Neuronal stem cell (in vitro differentiated cells): ENCODE measurements around the gene ATP6V0A1.
A peak's percentile ranks its signal among the peaks of the same experiment; 100 is the strongest.

Experiments
- DNase-seq: peaks from one replicate; pipeline ENCODE4 v3.0.0-alpha.2; 2013; ENCODE audit warnings: low spot score
- H2AFZ ChIP-seq: one replicate; pipeline ENCODE4 v1.6.1; 2013; ENCODE audit warnings: mild to moderate bottlenecking, low read length, inconsistent platforms
- H2AK5ac ChIP-seq: 2 replicates; pipeline ENCODE4 v1.6.1; 2013; ENCODE audit warnings: low read depth, mild to moderate bottlenecking, inconsistent platforms, low read length, moderate library complexity, mixed read lengths
- H2BK120ac ChIP-seq: 2 replicates; pipeline ENCODE4 v1.6.1; 2013; ENCODE audit warnings: low read depth, mild to moderate bottlenecking, inconsistent platforms, low read length, moderate library complexity, mixed read lengths
- H2BK12ac ChIP-seq: one replicate; pipeline ENCODE4 v1.6.1; 2013; ENCODE audit warnings: low read length, inconsistent platforms
- H2BK15ac ChIP-seq: 2 replicates; pipeline ENCODE4 v1.6.1; 2013; ENCODE audit warnings: mild to moderate bottlenecking, low read length, inconsistent platforms, mixed read lengths
- H2BK5ac ChIP-seq: one replicate; pipeline ENCODE4 v1.6.1; 2013; ENCODE audit warnings: inconsistent platforms, mild to moderate bottlenecking, low read length, moderate library complexity
- H3K14ac ChIP-seq: one replicate; pipeline ENCODE4 v1.6.1; 2013; ENCODE audit warnings: low read length, inconsistent platforms
- H3K18ac ChIP-seq: 2 replicates; pipeline ENCODE4 v1.6.1; 2013; ENCODE audit warnings: low read length, inconsistent platforms
- H3K23ac ChIP-seq: 2 replicates; pipeline ENCODE4 v1.6.1; 2013; ENCODE audit warnings: low read depth, mild to moderate bottlenecking, mixed read lengths, low read length, inconsistent platforms; ENCODE audit not compliant: poor library complexity
- H3K27ac ChIP-seq: replicated peaks from 3 replicates; pipeline ENCODE4 v1.5.1; 2013; ENCODE audit warnings: low read length, inconsistent platforms
- H3K27me3 ChIP-seq, 3 experiments: 2 replicates each; pipeline ENCODE4 v1.6.1; 2013; ENCODE audit warnings: low read length in 3 of 3, mild to moderate bottlenecking in 2 of 3, inconsistent platforms in 1 of 3, low read depth in 1 of 3, mixed read lengths in 1 of 3, moderate library complexity in 1 of 3; ENCODE audit not compliant: control insufficient read depth in 3 of 3, insufficient read depth in 3 of 3
- H3K36me3 ChIP-seq, 2 donors: replicated peaks in 1 of 2; 2 replicates each; pipeline ENCODE4 v1.6.1; 2013; ENCODE audit warnings: low read length in 2 of 2; ENCODE audit not compliant: control insufficient read depth in 2 of 2, insufficient read depth in 2 of 2
- H3K4ac ChIP-seq: 2 replicates; pipeline ENCODE4 v1.6.1; 2013; ENCODE audit warnings: inconsistent platforms, mild to moderate bottlenecking, low read length, moderate library complexity
- H3K4me1 ChIP-seq, 2 donors: 1 replicate in 1 of 2; 2 replicates in 1 of 2; pipeline ENCODE4 v1.6.1; 2013; ENCODE audit warnings: low read length in 2 of 2, low read depth in 1 of 2; ENCODE audit not compliant: control insufficient read depth in 2 of 2, insufficient read depth in 1 of 2
- H3K4me2 ChIP-seq: one replicate; pipeline ENCODE4 v1.6.1; 2013; ENCODE audit warnings: mild to moderate bottlenecking, low read length, inconsistent platforms; ENCODE audit not compliant: insufficient read depth, poor library complexity, severe bottlenecking
- H3K4me3 ChIP-seq, 2 donors: 2 replicates each; pipeline ENCODE4 v1.5.1; 2013; ENCODE audit warnings: low read length in 2 of 2, mild to moderate bottlenecking in 2 of 2, inconsistent platforms in 1 of 2, moderate library complexity in 1 of 2
- H3K79me1 ChIP-seq: one replicate; pipeline ENCODE4 v1.6.1; 2013; ENCODE audit warnings: low read depth, mild to moderate bottlenecking, inconsistent platforms, low read length, moderate library complexity
- H3K9ac ChIP-seq: one replicate; pipeline ENCODE4 v1.6.1; 2013; ENCODE audit warnings: mild to moderate bottlenecking, low read depth, low read length, inconsistent platforms; ENCODE audit not compliant: poor library complexity
- H3K9me3 ChIP-seq, 2 donors: replicated peaks in 1 of 2; 2 replicates each; pipeline versions ENCODE3 to v1.6.1; 2013; ENCODE audit warnings: low read length in 2 of 2, mild to moderate bottlenecking in 2 of 2, inconsistent platforms in 1 of 2, low read depth in 1 of 2, mixed read lengths in 1 of 2, moderate library complexity in 1 of 2; ENCODE audit not compliant: control insufficient read depth in 2 of 2, insufficient read depth in 1 of 2
- H4K8ac ChIP-seq: one replicate; pipeline ENCODE4 v1.6.1; 2013; ENCODE audit warnings: low read depth, mild to moderate bottlenecking, inconsistent platforms, low read length, moderate library complexity
- H4K91ac ChIP-seq: one replicate; pipeline ENCODE4 v1.6.1; 2013; ENCODE audit warnings: low read length, low read depth, mild to moderate bottlenecking, inconsistent platforms; ENCODE audit not compliant: poor library complexity
- WGBS, 2 donors: extraction: QIAGEN DNeasy Blood & Tissue Kit; methylation state at CpG; one replicate each; pipeline ENCODE4 v1.1.7; 2013; ENCODE audit warnings: missing lambda C conversion rate in 2 of 2, mixed read lengths in 1 of 2; ENCODE audit not compliant: insufficient read length in 2 of 2, insufficient replicate concordance in 1 of 2; ENCODE audit errors: extremely low coverage in 2 of 2; 5-methylcytosine and 5-hydroxymethylcytosine counted together

Gene ATP6V0A1

DNA sequence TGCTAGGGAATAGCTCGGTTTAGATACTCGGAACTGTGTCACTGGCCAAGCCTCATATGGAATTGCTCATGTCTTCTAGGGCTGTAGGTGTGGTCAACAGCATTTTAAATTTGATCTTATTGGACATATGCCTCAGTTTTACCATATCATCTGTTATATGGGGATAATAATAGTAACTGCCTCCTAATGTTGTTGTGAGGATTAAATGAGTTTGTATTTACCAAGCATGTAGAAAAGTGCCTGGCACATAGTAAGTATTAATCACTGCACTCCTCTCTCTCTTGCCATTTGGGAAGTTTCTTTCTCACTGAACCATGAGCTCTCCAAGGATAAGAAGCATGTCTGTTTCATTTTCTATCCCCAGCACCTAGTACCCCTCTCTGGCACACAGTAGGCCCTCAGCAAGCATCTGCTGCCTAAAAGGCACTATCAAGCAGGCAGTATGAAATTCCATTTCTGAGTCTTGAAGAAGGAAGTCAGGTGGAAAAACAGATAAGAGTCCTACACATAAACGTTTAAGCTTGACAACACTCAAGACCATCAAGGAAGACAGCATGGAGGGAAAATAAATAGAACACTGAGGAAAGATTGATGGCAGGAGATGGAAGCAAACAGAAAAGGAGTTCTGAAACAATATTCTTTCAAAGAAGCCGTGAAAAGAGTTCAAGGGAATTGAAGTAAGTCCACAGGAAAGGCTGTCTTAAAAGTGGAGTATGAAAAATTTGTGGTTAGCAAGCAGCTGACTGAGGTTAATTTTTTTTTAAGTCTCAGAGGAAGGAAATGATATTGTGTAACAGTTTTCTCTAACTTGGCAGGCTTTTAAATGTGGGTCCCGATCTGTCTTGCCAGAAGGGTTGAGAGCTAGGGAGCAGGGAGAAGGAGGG, 2.2 kb upstream of the ATP6V0A1 start:
- H3K79me1 ChIP-seq, result no peaks in the 10 kb centered on the region
- H4K91ac ChIP-seq, result no peak overlapping the region
- H3K36me3 ChIP-seq, result peaks cover 0 to 8% of the 10 kb centered on the region in 2 donors
- no peak overlapping the region for H2AK5ac ChIP-seq
- no peak overlapping the region for H3K9ac ChIP-seq
- no CpG with 5 or more reads among the region's 5 CpGs for WGBS, 2 donors
- no peaks in the 10 kb centered on the region for H3K9me3 ChIP-seq
- H3K18ac ChIP-seq, result no peak overlapping the region
- H3K23ac ChIP-seq, result no peak overlapping the region
- no peak overlapping the region for H4K8ac ChIP-seq
- peaks cover 4 to 10% of the 10 kb centered on the region in 2 donors for H3K4me1 ChIP-seq
- no peak overlapping the region for H3K4me3 ChIP-seq
- H3K4me2 ChIP-seq, result no peak overlapping the region
- no peaks in the 10 kb centered on the region for H3K27me3 ChIP-seq
- H3K4ac ChIP-seq, result no peak overlapping the region
- no peak overlapping the region for H3K14ac ChIP-seq
- peak overlapping the region; percentile 36 for H2AFZ ChIP-seq
- H3K27ac ChIP-seq, result no peak overlapping the region
- no peak overlapping the region for H2BK5ac ChIP-seq
- H2BK15ac ChIP-seq, result no peak overlapping the region
- no peak overlapping the region for H2BK120ac ChIP-seq
- no peak overlapping the region for H2BK12ac ChIP-seq
- DNase-seq, result no peak

DNA sequence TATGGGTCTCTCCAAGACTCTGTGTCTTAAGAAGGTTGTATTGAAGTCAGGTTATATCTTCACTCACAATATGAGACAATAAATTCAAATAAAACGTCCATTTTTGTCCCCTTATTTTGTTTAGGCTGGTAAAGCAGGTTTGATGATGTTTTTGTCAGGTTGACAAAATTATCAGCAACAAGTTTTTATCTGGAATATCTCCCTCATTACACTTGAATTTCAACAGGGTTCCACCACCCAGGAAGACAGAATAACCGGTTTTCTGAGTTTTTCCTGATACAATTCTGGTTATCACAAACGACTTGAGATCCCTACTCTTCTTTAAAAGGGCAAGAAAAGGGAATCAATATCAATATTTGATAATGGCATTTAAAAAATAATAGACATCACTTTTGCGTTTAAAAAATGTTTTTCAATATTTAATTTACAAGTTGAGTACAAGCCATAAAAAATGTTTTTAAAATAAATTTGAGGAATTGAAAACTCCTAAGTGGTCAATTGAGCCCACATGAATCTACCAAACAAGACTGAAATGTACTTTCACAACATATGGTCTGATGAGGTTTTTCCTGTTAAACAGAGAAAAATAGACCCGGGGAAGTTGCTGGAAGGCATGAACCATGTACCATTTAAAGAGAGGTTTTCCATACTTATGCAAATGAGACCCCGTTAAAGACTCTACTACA, 1.4 kb upstream of the ATP6V0A1 start:
- Histone ChIP-seq H3K4me1 (peaks cover 4 to 10% of the 10 kb centered on the region in 2 donors), H2BK15ac (no peak overlapping the region), H3K27ac (no peak overlapping the region), H2BK120ac (no peak overlapping the region), H3K4me2 (no peak overlapping the region), H3K9me3 (no peaks in the 10 kb centered on the region), H4K8ac (no peak overlapping the region), H2BK5ac (no peak overlapping the region), H2BK12ac (no peak overlapping the region), H3K9ac (no peak overlapping the region), H3K23ac (no peak overlapping the region), H3K18ac (no peak overlapping the region), H3K79me1 (no peaks in the 10 kb centered on the region), H2AFZ (peak overlapping the region; percentile 36), H3K27me3 (no peaks in the 10 kb centered on the region), H3K4ac (no peak overlapping the region), H3K14ac (no peak overlapping the region), H2AK5ac (no peak overlapping the region), H4K91ac (no peak overlapping the region), H3K36me3 (peaks cover 0 to 16% of the 10 kb centered on the region in 2 donors), H3K4me3 (no peak overlapping the region)
- DNase-seq, result no peak
- WGBS, 2 donors, result no CpG with 5 or more reads among the region's 6 CpGs

DNA sequence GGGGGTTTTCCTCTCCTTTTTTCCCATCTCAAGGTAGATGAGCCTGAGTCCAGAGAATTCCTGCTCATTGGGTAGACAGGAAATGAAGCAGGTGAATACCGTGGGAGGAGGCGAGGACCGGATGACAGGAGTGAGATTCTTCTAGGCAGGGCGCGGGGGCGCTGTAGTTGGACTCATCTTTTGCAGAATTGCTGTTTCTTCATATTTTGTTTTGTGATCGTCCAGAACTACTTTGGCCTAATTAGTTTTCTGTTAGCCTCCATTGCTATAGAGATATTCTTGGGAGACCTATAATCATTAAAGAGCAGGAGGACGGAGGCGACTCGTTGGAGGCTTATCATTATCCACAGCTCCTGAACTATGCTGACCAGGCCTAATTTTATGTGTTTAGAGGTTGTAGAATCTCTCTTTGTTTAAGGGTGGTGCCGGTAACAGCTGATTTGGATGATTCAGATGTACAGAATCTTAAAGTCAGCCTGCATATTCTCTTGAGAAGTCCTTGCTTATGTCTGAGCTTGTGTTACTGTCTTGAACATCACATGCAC, 650 bp downstream of the ATP6V0A1 start:
- peaks cover 6 to 14% of the 10 kb centered on the region in 2 donors for H3K4me1 ChIP-seq
- peak overlapping the region; percentile 16 for H3K27ac ChIP-seq
- no peak overlapping the region for H3K23ac ChIP-seq
- H2BK5ac ChIP-seq, result no peak overlapping the region
- H3K27me3 ChIP-seq, result no peaks in the 10 kb centered on the region
- H3K4me3 ChIP-seq, result peak overlapping the region; percentile 77 to 81
- DNase-seq, result no peak
- no peak overlapping the region for H2AK5ac ChIP-seq
- H4K91ac ChIP-seq, result no peak overlapping the region
- no peaks in the 10 kb centered on the region for H3K9me3 ChIP-seq
- no peak overlapping the region for H2BK15ac ChIP-seq
- peak overlapping the region; percentile 51 for H3K4me2 ChIP-seq
- WGBS, 2 donors, result no CpG with 5 or more reads among the region's 11 CpGs
- H2BK120ac ChIP-seq, result no peak overlapping the region
- no peak overlapping the region for H3K9ac ChIP-seq
- H2BK12ac ChIP-seq, result no peak overlapping the region
- H3K18ac ChIP-seq, result no peak overlapping the region
- H3K36me3 ChIP-seq, result peaks cover 0 to 28% of the 10 kb centered on the region in 2 donors
- no peak overlapping the region for H4K8ac ChIP-seq
- no peak overlapping the region for H3K14ac ChIP-seq
- H3K4ac ChIP-seq, result no peak overlapping the region
- no peaks in the 10 kb centered on the region for H3K79me1 ChIP-seq
- H2AFZ ChIP-seq, result peak overlapping the region; percentile 86

DNA sequence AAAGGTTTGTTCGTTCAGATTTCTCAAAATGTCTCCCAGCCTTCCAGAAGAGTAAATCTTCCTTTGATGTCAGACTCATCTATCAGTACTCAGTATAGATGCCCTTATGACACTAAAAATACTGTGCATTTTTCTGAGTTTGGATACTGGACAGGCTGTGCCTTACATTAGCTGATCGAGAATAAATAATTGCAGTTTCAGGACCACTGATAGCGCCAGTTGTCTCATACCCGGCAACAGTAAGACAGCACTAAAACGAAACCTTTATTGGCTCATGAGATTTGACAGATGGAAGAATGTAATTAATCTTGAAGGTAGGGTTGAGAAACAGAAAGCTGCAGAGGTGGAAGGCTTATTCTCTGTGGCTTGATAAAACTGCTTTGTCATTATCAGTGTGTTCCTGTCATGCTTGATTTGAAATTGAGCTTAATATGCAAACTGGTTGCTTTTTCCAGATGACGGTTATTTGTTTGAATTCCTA, 1.2 kb downstream of the ATP6V0A1 start:
- Histone ChIP-seq H2BK120ac (no peak overlapping the region), H4K91ac (no peak overlapping the region), H3K27me3 (no peaks in the 10 kb centered on the region), H3K4me2 (peak overlapping the region; percentile 51), H2AFZ (no peak overlapping the region), H3K4me1 (peaks cover 6 to 14% of the 10 kb centered on the region in 2 donors), H2BK12ac (no peak overlapping the region), H3K23ac (no peak overlapping the region), H3K9me3 (no peaks in the 10 kb centered on the region), H3K14ac (no peak overlapping the region), H3K18ac (no peak overlapping the region), H3K4ac (no peak overlapping the region), H2BK15ac (no peak overlapping the region), H3K79me1 (no peaks in the 10 kb centered on the region), H3K27ac (no peak overlapping the region), H4K8ac (no peak overlapping the region), H2BK5ac (no peak overlapping the region), H3K9ac (no peak overlapping the region), H3K36me3 (peaks cover 0 to 32% of the 10 kb centered on the region in 2 donors), H2AK5ac (no peak overlapping the region), H3K4me3 (peak overlapping the region in 1 of 2 donors; percentile 77)
- WGBS, 2 donors, result no CpG with 5 or more reads among the region's 6 CpGs
- DNase-seq, result no peak
